Large intestine (tissue), 3 donors: ENCODE data around the gene ACOT4. TPM values are rescaled to one million over a fixed set of nuclear protein-coding genes. Genes with fewer than 3 reads are reported as not detected.
A peak's percentile ranks its signal among the peaks of the same experiment; 100 is the strongest.
"Not testable (repeated sequence)": the region's sequence is repeated elsewhere in the genome, so short reads cannot be mapped to it uniquely, and the experiment has no call there.

Source experiments
- DNase-seq, 2 donors: peaks; one replicate each; pipeline versions ENCODE4 v3.0.0 to v3.0.0-alpha.2; 2013
- H3K27ac ChIP-seq: one replicate; pipeline ENCODE4 v1.5.1; 2013; ENCODE audit warnings: low read length
- H3K27me3 ChIP-seq: 2 replicates; pipeline ENCODE4 v1.6.1; 2013; ENCODE audit warnings: low read length; ENCODE audit not compliant: control insufficient read depth, insufficient read depth
- H3K36me3 ChIP-seq: 2 replicates; pipeline ENCODE4 v1.6.1; 2013; ENCODE audit warnings: low read length; ENCODE audit not compliant: control insufficient read depth, insufficient read depth
- H3K4me1 ChIP-seq: one replicate; pipeline ENCODE4 v1.6.1; 2013; ENCODE audit warnings: low read length; ENCODE audit not compliant: control insufficient read depth, insufficient read depth
- H3K4me3 ChIP-seq: one replicate; pipeline ENCODE4 v1.5.1; 2013; ENCODE audit warnings: low read length
- H3K9me3 ChIP-seq: one replicate; pipeline ENCODE4 v1.6.1; 2013; ENCODE audit warnings: mild to moderate bottlenecking, low read depth, low read length, moderate library complexity; ENCODE audit not compliant: control insufficient read depth
- WGBS: methylation state at CpG from one replicate; pipeline ENCODE4 v1.1.5; 2013; ENCODE audit warnings: low lambda C conversion rate; ENCODE audit not compliant: insufficient coverage; 5-methylcytosine and 5-hydroxymethylcytosine counted together
- polyA plus RNA-seq: library from polyadenylated mRNA; unstranded; fragments of 120-200 nt; gene quantifications from one replicate; pipeline ENCODE4 v1.2.1, GENCODE V29; 2013

The ACOT4 gene
- polyA plus RNA-seq, 1 donor = 2.4 TPM

GRCh38 chr14:73562696-73563095, 29.0 kb upstream of the ACOT4 start:
- not testable (repeated sequence) for H3K27ac ChIP-seq, H3K36me3 ChIP-seq, H3K4me1 ChIP-seq, DNase-seq, H3K27me3 ChIP-seq, H3K4me3 ChIP-seq
- peaks cover 17% of the 10 kb centered on the region for H3K9me3 ChIP-seq
- whole genome bisulfite sequencing = no CpG with 5 or more reads among the region's 6 CpGs

- not testable (repeated sequence) for H3K4me3 ChIP-seq, H3K36me3 ChIP-seq, DNase-seq, H3K27me3 ChIP-seq, H3K27ac ChIP-seq
- Histone ChIP-seq H3K9me3 (peaks cover 15% of the 10 kb centered on the region), H3K4me1 (peaks cover 17% of the 10 kb centered on the region)
- WGBS = no CpG with 5 or more reads among the region's 18 CpGs
These were observed 25.2 kb upstream of the ACOT4 start for GRCh38 chr14:73566431-73566830.

GRCh38 chr14:73566935-73567334, 24.7 kb upstream of the ACOT4 start:
- H3K4me3 ChIP-seq, H3K27me3 ChIP-seq, H3K27ac ChIP-seq, DNase-seq, H3K36me3 ChIP-seq: not testable (repeated sequence)
- peaks cover 17% of the 10 kb centered on the region for H3K4me1 ChIP-seq
- no CpG with 5 or more reads among the region's 6 CpGs for WGBS
- H3K9me3 ChIP-seq = peaks cover 10% of the 10 kb centered on the region

GRCh38 chr14:73567358-73567757, 24.3 kb upstream of the ACOT4 start:
- no peaks in the 10 kb centered on the region for H3K36me3 ChIP-seq
- no peak overlapping the region for H3K27ac ChIP-seq
- H3K4me3 ChIP-seq = no peak overlapping the region
- no peak for DNase-seq
- H3K27me3 ChIP-seq = no peaks in the 10 kb centered on the region
- no CpG with 5 or more reads among the region's 7 CpGs for WGBS
- peaks cover 17% of the 10 kb centered on the region for H3K4me1 ChIP-seq
- H3K9me3 ChIP-seq = peaks cover 10% of the 10 kb centered on the region

- peak in 1 of 2 donors; percentile 23 for DNase-seq
- peak overlapping the region; percentile 54 for H3K4me3 ChIP-seq
- WGBS = 93% methylated on average over 6 of the region's 16 CpGs
- H3K9me3 ChIP-seq = peaks cover 8% of the 10 kb centered on the region
- peak overlapping the region; percentile 90 for H3K27ac ChIP-seq
- H3K36me3 ChIP-seq = no peaks in the 10 kb centered on the region
- no peaks in the 10 kb centered on the region for H3K27me3 ChIP-seq
- peaks cover 17% of the 10 kb centered on the region for H3K4me1 ChIP-seq
These were observed 23.5 kb upstream of the ACOT4 start for GRCh38 chr14:73567951-73568885.

GRCh38 chr14:73568886-73569184, 22.8 kb upstream of the ACOT4 start:
- no CpG with 5 or more reads among the region's 4 CpGs for WGBS
- not testable (repeated sequence) for H3K27me3 ChIP-seq, DNase-seq, H3K36me3 ChIP-seq, H3K9me3 ChIP-seq
- H3K27ac ChIP-seq = peak overlapping the region; percentile 90
- H3K4me3 ChIP-seq = peak overlapping the region; percentile 54
- H3K4me1 ChIP-seq = peaks cover 17% of the 10 kb centered on the region

- peak; percentile 91 to 96 for DNase-seq
- H3K27ac ChIP-seq = peak within 1 kb of the TSS; percentile 90
- not testable (repeated sequence) for H3K9me3 ChIP-seq, H3K27me3 ChIP-seq, H3K36me3 ChIP-seq
- peaks cover 17% of the 10 kb centered on the region for H3K4me1 ChIP-seq
- H3K4me3 ChIP-seq = peak within 1 kb of the TSS; percentile 54
- WGBS = 0% methylated on average over 2 of the region's 83 CpGs
These were observed 22.3 kb upstream of the ACOT4 start, which contains the start of gene ACOT2 for GRCh38 chr14:73569185-73569958. TSS of gene ACOT2 (plus strand) at chr14:73569213. CDS start at chr14:73569241, 28 bp downstream.

- no CpG with 5 or more reads among the region's 8 CpGs for WGBS
- not testable (repeated sequence) for H3K9me3 ChIP-seq, H3K27me3 ChIP-seq, H3K4me3 ChIP-seq, H3K27ac ChIP-seq, H3K36me3 ChIP-seq
- peak in 1 of 2 donors; percentile 54 for DNase-seq
- peaks cover 17% of the 10 kb centered on the region for H3K4me1 ChIP-seq
These were observed 20.8 kb upstream of the ACOT4 start for GRCh38 chr14:73570913-73571312.

GRCh38 chr14:73573034-73573433, 18.6 kb upstream of the ACOT4 start:
- peaks cover 15% of the 10 kb centered on the region for H3K36me3 ChIP-seq
- not testable (repeated sequence) for H3K4me3 ChIP-seq, H3K27me3 ChIP-seq, H3K9me3 ChIP-seq, H3K4me1 ChIP-seq, DNase-seq, H3K27ac ChIP-seq
- no CpG with 5 or more reads among the region's 5 CpGs for WGBS

- no CpG with 5 or more reads among the region's 4 CpGs for WGBS
- not testable (repeated sequence) for H3K27ac ChIP-seq, H3K9me3 ChIP-seq, H3K27me3 ChIP-seq, H3K4me3 ChIP-seq, H3K4me1 ChIP-seq, DNase-seq
- peaks cover 20% of the 10 kb centered on the region for H3K36me3 ChIP-seq
These were observed 17.9 kb upstream of the ACOT4 start for GRCh38 chr14:73573740-73574139.
